ENCODE measurements around the gene ZNF429. TPM values are rescaled to one million over a fixed set of nuclear protein-coding genes. Genes with fewer than 3 reads are reported as not detected.
"Not testable (repeated sequence)": the region's sequence is repeated elsewhere in the genome, so short reads cannot be mapped to it uniquely, and the experiment has no call there.

ZNF429 gene
- total RNA-seq: 7.0 TPM
- long read RNA-seq, partial matches to known transcripts: 1 of 14 reads
- long read RNA-seq, other reads (novel, unspliced or antisense): 10 of 14 reads

DNA sequence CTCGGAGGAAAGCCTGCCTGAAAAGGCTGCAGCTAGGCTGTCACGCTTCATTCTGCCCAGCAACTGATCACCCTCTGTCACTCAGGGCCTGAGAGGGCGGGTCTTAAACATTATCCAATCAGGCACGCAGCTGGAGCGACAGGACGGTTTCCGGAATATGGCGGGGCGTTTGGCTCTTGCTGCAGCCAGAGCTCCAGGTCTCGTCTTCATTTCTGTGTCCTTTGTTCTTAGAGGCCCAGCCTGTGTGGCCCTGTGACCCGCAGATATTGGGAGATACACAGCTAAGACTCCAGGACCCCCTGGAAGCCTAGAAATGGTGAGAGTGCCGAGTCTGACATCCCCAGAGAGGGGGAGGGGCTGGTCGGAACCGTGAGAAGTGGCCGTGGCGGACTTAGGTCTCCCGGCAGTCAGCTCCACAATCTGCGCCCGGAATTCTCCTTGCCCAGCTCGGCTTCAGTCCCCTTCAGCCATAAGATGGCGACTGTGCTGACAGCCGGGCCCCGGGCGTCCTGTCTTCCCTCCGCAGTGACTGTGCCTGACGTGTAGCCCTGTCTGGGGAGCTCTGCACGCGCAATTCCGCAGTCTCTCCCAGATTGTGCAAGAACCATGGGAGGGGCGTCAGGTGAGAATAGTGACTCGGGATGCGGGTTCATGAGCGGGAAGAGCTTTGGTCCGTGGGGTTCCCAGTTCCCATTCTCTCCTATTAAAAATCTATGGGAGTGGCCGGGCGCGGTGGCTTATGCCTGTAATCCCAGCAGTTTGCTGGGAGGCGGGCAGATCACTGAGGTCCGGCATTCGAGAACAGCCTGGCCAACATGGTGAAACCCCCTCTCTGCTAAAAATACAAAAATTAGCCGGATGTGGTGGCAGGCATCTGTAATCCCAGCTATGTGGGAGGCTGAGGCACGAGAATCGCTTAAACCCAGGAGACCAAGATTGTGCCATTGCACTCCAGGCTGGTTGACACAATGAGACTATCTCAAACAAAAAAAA lies at the start of gene ZNF429:
Gene ZNF429 (plus strand): TSS at position 144 of the 993 bp plus-strand sequence. CDS start 170 bp downstream, at position 314.
- peak; percentile 93 for DNase-seq (ENCODE audit: low spot score)

GRCh38 chr19:21460686-21461085 lies 44.7 kb upstream of the ZNF429 start:
- DNase-seq (ENCODE audit: low spot score): no peak

DNA sequence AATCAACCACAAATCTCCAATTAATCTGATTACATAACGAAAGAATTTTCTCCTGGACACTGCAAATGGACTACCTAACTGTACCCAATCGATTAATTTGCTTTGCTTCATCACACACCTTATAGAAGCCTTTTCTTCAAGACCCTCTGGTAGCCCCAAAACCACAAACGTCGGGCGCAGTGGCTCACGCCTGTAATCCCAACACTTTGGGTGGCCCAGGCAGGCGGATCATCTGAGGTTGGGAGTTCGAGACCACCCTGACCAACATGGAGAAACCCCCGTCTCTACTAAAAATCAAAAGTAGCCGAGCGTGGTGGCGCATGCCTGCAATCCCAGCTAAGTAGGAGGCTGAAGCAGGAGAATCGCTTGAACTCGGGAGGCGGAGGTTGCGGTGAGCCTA lies 42.9 kb upstream of the ZNF429 start:
- DNase-seq (ENCODE audit: low spot score): no peak

DNA sequence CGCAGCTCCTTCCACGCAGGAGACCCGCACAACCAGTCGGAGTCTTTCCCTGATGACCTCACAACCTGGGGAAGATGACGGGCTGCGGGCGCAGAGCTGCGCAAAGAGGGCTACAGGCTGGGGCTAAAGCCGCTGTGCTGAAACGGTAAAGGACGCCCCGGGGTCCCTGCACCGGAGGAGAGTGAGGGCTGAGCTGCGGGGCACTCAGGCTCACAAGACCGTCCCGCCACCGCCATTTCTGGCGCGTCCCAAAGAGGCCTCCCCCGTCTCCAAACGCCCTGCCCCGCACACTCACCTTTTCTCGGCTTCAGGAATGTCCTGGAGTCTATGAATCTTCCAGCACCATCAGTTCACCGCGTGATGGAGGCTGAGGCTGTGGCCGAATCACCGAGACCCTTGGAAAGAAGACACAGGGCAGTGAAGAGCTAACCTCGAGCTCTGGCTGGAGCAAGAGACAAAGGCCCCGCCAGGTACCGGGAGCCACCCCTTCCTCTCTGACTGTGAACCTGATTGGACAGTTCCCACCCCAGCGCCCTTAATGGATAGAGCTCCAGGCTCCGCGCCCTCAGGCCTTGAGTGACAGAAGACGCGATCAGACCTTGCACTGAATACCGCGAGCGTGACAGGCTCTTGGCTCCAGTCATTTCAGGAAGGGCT lies 41.8 kb upstream of the ZNF429 start:
- no peak for DNase-seq (ENCODE audit: low spot score)

DNA sequence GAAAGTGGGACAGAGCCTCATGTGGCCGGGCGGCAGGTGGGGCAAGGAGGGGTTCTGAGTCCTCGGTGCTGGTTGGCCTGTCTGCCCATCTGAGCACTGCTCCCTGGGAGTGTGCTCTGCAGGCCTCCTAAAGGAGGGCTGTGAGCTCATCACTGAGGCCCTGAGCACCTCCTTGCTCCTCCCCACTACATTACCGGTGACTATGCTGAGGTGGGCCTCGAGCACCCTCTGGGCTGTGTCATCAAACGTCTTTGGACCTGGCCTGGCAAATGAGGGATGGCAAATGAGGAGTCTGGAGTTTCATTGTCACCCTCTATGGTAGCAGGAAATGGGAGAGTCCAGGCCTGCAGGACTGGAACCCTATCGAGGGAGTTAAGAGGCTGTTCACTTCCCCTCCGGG lies 38.8 kb upstream of the ZNF429 start:
- no peak for DNase-seq (ENCODE audit: low spot score)

DNA sequence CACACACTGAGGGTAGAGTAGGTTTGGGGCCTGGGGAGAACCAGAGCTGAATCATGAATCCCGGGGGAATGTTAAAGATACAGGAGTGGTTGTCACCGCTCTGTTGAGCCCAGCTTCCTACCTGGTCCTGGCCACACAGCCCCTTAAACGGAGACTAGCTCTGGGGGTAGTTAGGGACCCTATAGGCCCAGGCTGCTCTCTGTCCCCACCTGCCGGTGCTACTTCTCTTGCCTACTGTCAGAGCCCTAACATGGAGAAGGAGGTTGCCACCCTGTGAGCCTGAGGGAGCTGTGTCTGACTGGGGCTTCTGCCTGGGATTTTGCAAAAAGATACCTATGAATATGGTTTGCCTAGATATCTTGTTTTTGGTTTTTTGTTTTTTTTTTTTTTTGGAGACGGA lies 36.6 kb upstream of the ZNF429 start:
- peak; percentile 24 for DNase-seq (ENCODE audit: low spot score)

DNA sequence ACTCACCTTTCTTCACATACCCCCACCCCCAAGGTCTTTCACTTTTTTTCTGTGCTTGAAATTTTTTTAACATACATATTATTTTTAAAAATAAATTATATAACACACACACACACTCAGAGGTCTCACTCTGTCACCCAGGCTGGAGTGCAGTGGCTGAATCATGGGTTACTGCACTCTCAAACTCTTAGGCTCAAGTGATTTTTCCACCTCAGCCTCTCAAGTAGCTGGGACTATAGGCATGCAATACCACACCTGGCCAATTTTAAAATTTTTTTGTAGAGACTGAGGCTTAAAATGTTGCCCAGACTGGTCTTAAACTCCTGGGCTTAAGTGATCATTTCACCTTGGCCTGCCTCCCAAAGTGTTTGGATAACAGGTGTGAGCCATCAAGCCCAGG lies 32.9 kb upstream of the ZNF429 start:
- no peak for DNase-seq (ENCODE audit: low spot score)

DNA sequence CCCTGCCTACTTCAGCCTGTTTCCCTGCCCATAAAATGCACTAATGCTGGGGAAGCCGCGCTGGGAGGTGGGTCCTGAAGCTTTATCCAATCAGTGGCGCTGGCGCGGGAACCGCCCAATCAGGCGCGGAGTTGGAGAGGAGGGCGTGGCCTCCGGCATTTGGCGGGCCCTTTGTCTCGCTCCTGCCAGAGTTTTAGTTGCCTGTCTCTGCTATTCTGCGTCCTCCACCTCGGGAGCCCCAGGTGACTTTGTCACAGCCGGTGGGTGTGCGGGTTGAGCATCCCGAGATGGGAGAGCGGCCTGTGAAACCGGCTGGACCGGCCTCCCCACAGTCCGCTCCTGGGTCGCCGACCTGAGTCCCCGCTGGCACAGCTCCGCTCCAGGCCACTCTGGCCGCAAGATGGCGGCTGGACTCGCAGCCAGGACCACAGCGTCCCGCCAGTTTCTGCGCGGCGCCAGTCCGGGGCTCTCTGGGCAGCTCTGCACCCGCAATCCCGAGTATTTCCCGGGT lies 30.7 kb upstream of the ZNF429 start:
- DNase-seq (ENCODE audit: low spot score): peak; percentile 92

DNA sequence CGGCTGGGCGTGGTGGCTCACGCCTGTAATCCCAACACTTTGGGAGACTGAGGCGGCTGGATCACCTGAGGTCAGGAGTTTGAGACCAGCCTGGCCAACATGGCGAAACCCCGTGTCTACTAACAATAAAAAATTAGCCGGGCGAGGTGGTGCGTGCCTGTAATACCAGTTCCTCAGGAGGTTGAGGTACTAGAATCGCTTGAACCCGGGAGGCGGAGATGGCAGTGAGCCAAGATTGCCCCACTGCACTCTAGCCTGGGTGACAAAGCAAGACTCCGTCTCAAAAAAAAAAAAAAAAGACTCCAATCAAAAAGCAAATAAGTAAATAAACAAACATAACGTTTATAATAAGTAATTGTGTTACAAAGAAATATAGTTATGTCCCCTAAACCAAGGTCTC lies 23.0 kb upstream of the ZNF429 start:
- DNase-seq (ENCODE audit: low spot score): not testable (repeated sequence)

DNA sequence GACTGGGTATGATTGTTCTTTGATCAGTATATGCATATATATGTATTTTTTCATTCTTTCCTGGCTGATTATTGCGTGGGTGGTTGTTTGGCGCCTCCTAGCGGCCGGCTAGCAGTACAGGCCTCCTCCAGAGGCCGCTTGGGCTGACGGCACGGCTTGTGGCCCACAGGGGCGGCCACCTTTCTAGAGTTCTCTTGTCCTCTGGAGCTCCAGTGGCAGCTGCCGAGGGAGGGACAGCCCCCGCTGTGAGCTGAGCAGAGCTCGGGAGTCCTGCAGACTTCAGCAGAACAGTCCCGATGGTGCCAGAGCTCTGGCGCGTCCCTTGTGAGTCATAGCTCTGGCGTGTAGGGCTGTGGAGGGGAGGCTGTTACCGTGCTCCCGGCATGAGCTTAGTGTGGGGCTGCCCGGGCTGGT lies 22.5 kb upstream of the ZNF429 start:
- no peak for DNase-seq (ENCODE audit: low spot score)

GRCh38 chr19:21483589-21484170 lies 21.7 kb upstream of the ZNF429 start:
- DNase-seq (ENCODE audit: low spot score): no peak

DNA sequence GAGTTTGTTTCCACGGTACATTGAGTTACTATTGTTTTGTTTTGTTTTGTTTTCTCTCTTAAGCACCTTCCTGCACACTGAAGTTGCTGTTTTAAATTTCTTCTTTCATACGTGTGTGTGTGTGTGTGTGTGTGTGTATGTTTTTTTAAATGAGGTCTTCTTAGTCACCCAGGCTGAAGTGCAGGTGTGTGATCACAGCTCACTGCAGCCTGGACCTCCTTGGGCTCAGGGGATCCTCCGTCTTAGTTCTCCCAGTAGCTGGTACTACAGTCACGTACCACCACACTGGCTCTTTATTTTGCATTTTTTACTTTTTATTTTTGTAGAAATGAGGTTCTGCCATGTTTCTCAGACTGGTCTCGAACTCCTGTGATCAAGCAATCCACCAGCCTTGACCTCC lies 20.8 kb upstream of the ZNF429 start:
- DNase-seq (ENCODE audit: low spot score): no peak

DNA sequence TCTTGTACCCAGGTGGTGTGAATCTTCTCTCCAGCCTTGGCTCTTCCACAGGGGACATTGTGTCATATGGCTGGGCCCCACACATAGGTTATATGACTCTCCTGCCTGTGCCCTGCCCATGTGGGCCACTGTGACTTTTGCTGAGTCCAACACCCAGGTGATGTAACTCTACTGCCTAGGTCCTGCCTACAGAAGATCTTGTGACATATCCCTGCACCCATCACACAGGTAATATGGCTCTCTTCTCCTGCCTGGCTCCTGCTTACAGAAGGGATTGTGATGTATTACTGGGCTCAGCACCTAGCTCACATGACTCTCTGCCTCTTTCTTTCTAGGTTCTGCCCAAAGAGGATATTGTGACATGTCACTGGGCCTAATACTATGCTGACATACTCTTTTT lies 19.5 kb upstream of the ZNF429 start:
- no peak for DNase-seq (ENCODE audit: low spot score)

DNA sequence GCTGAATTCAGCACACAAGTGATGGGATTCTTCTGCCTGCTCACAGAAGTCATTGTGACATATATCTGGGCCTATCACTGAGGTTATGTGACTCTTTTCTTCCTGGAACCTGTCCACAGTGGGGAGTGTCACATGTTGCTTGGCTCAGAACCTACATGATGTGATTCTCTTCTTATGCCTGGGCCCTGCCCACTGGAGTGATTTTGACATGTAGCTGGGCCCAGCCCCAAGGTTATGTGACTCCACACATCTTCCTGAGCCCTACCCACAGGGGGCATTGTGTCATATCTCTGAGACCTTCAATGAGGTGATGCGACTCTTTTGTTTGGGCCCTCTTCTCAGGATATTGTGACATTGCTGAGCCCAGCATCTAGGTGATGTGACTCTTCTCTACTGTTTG lies 17.4 kb upstream of the ZNF429 start:
- no peak for DNase-seq (ENCODE audit: low spot score)

- DNase-seq (ENCODE audit: low spot score): no peak
These were observed 14.3 kb upstream of the ZNF429 start for GRCh38 chr19:21491146-21491545.

GRCh38 chr19:21492947-21493906 lies 12.2 kb upstream of the ZNF429 start:
- DNase-seq (ENCODE audit: low spot score): no peak

DNA sequence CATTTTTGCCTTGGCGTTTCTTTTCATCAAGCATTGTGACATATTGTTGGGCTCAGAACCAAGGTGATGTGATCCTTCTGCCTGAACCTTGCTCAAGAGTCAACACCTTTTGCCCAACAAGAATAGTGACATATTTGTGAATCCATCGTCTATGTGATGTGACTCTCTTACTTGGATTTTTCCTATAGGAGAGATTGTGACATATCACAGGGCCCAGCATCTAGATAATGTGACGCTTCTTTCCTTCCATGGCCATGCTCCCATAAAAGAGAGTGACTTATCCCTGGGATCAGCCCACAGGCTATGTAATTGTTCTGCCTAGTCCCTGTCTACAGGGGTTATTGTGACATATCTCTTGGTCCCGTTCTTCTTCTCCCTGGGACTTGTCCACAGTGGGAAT lies 8.5 kb upstream of the ZNF429 start:
- DNase-seq (ENCODE audit: low spot score): no peak

DNA sequence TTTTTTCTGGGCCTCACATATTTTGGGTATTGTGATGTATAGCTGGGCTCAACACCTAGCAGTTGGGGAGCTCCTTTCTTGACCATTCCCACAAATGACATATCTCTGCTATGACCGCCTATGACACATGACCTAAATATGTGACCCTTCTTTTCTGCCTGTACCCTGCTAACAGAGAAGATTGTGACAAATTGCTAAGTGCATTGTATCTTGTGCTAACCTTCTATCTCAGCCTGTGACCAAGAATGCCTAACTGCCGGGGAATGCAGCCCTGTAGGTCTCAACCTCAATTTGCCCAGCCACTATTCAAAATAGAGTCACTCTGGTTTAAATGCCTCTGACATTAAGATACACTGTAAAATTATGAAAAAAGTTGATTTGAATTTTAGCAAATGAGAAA lies 6.8 kb upstream of the ZNF429 start:
- DNase-seq (ENCODE audit: low spot score): no peak

DNA sequence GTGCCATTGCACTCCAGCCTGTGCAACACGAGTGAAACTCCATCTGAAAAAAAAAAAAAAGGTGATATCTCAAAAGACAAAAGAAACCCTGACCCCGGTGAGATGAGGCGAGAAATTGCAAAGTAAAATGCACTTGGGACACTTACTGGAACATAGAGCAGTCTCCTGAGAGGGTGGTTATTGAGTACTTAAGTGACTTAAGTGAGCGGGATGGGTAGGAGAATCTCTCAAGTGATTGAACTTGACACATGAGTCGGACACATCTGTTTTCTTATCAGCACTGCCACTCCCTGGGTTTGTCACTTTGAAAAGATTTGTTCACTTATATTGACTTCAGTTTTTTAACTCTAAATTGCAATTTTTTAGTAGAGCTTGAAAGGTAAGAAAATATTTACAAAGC lies 2.8 kb downstream of the ZNF429 start:
- DNase-seq (ENCODE audit: low spot score): no peak

DNA sequence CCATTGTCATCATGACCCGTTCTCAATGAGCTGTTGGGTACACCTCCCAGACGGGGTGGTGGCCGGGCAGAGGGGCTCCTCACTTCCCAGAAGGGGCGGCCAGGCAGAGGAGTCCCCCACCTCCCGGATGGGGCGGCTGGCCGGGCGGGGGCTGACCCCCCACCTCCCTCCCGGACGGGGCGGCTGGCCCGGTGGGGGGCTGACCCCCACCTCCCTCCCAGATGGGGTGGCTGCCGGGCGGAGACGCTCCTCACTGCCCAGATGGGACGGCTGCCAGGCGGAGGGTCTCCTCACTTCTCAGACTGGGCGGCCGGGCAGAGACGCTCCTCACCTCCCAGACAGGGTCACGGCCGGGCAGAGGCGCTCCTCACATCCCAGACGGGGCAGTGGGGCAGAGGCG lies 5.7 kb downstream of the ZNF429 start:
- DNase-seq (ENCODE audit: low spot score): not testable (repeated sequence)

GRCh38 chr19:21512609-21513008 lies 7.2 kb downstream of the ZNF429 start:
- not testable (repeated sequence) for DNase-seq (ENCODE audit: low spot score)
